DMS114 treated with DMSO at 0.1 percent for 48 hours (cell line): ENCODE results near the gene ABHD5.

Experiments used
- DNase-seq: peaks from one replicate; lab custom pipeline; 2025; ENCODE audit not compliant: unreplicated experiment; lab: John Stamatoyannopoulos, UW

Gene ABHD5

DNA sequence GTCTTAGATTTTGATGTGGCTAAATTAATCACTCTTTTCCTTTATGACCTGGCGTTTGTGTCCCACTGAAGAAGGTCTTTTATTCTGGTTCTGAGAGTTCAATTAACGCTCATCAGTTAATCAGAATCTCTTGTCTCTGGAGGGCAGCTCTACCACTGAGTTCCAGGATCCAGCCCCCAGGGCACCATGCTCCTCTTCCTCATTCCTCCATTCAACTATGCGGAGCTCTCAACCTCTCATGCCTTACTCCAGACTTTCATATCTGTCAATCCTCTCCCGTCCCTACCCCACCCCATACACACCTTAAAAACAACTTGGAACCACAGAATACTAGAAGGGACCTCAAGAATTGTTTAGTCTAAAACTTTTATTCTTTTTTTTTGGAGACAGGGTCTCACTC lies 4.8 kb upstream of the ABHD5 start:
- DNase-seq: no peak

DNA sequence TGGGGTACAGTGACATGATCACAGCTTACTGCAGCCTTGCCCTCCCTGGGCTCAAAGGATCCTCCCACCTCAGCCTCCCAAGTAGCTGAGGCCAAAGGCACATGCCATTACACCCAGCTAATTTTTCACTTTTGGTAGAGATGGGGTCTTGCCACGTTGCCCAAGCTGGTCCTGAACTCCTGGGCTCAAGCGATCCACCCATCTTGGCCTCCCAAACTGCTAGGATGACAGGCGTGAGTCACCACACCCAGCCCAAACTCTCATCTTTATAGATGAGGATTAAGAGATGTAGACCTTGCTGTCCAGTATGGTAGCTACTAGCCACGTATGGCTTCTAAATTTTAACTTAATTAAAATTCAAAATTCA lies 4.4 kb upstream of the ABHD5 start:
- no peak for DNase-seq

DNA sequence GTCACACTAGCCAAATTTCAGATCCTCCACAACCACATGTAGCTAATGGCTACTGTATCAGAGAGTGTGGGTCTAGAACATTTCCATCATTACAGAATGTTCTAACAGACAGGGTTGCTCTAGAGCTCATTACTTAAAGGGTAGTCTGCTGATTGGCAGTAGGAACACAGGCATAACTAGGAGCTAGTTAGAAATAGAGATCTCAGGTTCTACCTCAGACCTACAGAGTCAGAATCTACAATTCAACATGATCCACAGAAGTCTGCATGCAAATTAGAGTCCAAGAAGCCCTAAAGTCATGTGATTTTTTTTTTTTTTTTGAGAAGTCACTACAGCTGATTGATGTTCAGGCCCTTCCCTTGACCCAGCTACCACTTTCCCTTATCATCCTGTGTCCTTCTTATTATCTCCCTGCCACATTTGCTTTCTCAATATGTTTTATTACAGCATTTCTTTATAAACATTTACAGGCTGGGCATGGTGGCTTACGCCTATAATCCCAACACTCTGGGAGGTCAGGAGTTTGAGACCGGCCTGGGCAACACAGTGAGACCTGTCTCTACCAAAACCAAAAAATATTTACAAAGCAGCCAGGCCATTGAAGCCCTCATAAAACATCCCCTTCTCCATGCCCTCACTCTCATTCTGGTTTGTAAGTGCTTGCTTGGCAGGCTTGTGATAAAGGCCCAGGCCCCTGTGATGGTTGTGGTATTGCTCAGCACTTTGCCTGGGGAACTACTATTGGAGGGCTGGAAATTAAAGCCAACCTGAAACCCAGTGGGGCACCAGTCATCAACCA lies 3.8 kb upstream of the ABHD5 start:
- DNase-seq: no peak

DNA sequence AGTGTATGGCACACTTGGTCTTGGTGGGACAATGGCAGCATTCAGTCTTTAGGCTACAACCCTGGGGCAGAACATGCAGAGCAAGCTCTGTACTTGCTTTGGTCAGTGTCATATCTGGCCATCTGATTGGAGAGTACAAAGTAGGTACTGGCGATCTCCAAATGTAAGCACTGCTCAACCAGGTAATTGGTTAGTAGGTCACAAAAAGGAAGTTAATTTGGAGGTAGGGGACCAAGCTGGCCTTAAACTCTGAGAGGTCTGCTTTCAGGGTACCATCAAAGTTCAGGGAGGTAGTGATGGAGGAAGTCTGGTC lies 3.3 kb upstream of the ABHD5 start:
- no peak for DNase-seq

DNA sequence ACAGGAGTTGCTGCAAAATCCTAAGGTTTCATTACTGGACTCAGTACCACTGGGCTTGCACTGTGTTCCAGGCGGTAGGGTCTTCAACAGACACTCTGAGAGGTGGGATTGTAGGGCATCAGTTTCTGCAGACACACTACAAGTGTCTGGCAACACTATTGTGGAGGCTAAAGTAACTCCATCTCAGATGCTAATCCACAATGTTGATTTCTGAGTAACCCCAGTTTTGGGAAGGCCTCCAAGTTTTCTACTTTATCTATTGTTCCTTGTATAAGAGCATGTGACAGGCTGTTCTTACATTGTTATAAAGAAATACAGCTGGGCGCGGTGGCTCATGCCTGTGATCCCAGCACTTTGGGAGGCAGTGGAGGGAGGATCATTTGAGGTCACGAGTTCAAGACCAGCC lies 2.5 kb upstream of the ABHD5 start:
- DNase-seq: no peak

DNA sequence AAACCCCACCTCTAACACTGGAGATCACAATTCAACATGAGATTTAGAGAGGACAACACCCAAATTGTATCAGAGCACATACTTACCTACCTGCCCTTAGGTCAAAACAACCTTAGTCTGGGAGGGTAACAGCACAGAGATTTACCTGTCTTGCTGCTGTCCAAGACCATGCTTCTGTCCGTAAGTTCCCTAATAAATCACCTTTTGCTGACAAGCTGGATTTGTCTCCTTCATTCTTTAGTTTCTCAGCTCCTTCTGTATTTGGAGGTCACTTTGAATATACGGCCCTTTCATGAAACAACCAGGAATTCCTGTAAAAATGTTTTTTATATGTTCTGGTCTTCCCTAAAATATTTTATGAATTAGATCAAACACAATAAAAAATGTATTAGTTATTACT lies 1.6 kb upstream of the ABHD5 start:
- no peak for DNase-seq

DNA sequence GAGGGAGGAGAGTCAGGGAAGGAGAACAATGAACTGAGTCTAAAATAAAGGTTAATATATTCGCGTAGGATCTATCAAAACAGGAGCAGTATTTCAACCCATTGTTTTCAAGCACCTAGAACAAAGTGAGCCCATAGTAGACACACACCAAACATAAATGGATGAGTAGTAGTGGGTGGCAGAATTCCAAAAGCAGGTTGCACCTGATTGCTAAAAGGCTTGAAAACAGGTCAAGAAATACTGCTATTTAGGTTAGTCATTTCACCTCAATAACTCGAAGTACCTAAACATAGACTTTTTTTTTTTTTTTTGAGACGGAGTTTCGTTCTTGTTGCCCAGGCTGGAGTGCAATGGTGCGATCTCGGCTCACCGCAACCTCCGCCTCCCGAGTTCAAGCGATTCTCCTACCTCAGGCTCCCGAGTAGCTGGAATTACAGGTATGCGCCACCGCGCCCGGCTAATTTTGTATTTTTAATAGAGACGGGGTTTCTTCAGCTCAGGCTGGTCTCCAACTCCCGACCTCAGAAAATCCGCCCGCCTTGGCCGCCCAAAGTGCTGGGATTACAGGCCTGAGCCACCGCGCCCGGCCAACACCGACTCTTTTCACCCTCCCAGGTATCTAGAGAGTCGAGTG lies 855 bp upstream of the ABHD5 start:
- no peak for DNase-seq

DNA sequence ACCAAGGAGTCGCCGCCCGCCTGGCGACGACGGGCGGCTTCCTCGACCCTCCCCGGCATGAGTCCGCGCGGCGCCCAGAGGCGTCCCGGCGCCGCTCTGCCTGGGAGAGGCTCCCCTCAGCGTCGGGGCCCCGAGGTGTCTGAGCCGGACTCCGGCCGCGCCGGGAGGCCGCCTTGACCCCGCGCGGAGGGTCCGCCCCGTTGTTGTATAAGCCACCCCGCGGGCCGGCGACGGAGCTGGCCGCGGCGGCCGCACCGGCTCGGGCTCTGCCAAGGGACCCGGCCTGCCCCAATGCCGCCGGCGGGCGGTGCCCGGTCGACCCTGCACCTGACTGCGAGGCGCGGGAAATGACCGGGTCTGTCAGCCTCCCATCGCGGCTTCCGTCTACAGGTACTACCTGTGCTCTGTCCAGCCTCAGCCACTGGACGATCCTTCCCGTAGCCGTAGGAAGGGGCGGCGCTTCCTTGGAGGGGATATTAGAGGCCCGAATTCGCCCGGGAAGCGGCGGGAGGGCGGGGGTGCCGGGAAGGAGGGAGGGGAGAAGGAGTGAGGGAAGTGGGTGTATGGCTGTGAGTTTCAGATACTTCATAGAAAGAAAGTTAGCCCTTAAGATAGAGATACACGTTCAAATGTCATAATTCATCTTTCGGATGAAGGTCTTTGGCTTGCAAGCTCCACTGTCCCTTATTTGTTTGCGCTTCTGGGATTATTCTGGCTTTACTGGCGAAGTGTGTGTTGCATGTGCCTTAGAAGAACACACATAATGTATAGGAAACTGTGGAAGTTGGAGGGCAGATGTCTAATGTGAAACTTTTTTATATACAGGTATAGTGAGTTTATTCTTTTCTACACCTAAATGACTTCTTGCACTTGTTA lies 620 bp downstream of the ABHD5 start:
- DNase-seq: peak; percentile 7

DNA sequence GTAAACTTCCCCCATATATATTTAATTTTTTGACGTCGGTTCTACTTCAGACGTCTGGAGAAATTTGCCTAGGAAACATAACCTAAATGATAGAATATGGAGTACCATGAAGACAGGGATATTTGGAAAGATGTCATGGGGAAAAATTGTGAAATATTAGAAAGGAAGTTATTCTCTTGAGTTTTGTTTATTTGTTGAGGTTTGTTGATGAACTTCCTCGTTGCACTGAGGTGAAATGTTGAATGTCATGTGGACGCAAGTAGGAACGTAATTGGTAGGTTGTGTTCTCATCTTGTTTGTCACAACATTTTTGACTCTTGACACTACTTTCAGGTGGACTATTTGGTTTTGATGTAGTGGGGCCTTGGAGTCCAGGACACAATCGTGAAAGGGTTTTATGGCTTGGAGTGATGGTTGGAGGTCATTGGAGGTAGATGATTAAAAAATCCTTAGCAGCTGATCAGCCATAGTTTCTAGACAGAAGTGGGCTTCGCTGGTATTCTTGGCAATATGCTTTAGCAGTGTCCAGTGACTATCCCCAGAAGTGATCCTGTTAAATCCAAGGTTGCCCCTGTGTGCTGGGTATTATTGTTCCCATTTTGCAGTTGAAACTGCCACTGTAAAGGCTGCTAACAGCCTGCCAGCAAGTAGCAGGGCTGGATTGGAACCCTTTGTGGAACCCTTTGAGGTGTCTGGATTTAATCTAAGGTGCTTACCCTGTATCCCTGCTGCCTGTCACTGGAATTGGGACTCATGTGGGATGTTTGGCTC lies 1.5 kb downstream of the ABHD5 start:
- no peak for DNase-seq

DNA sequence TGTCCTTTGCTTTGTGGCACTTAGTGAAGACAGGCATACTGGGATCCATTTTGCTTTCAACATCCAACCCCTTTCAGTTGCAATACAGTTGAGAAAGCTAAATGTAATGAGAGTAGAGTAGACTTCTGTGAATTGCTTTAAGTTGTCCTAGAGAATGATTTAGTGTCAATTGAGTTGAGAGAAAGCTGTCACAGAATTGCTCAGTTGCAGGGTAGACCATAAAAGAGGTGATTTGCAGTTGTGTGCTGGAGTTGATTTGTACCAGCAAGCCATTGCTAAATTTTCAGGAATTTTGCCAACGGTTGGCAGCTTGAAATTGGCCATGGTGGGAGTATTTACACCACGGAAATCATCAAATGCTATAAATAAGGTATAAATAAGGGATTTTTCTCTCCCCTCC lies 2.2 kb downstream of the ABHD5 start:
- no peak for DNase-seq

DNA sequence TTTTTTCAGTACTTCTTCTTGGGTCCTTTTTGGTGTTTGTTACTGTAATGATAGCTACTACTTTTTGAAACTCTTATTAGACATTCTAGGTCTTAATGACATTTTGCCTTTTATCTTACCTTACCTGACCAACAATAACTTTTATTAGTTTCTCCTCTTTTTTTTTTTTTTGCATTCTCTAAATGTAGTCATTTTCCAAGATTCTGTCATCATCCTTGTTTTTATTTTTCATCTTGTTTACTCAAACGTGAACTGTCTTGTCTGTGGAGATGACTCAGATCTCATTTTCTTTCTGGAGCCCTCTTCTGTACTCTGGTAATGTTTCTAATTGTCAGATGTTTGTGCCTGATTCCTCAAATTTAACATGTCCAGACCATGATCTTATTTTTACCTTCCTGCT lies 2.9 kb downstream of the ABHD5 start:
- no peak for DNase-seq

DNA sequence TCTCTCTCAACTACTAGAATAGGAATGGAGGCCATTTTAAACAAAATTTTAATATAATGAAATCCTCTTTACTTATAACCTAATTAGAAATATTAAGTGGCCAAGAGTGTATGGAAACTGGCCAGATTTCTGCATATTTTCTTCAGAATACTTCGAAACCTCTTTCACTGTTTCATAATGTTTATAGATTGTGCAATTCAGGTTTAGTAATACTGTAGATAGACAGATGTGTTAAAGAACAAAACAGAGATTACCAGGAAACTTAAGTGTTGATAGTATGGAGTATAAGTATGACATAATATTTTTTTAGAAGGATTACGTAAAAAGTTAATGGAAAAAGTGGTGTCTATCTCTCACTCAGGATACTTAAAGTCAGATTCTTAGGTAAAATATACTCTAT lies 4.7 kb downstream of the ABHD5 start:
- DNase-seq: no peak

DNA sequence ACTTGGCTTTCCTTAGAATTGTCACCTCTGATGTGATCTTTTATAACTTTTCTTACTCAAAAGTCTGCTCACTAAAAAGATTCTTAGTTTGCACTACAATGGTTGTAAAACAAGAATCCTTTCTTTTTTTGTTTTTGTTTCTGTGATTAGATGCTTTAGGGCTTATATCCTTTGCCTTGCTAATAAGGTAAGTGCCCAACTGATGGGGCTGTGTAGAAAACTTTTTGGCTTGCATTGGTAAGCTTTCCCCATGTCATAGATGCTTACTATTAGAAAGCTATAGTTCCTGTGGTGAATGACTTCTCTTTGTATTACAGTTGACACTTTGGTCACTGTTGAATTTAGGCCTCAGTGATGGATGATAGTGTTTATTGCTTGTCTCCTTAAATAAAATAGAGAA lies 5.1 kb downstream of the ABHD5 start:
- no peak for DNase-seq

DNA sequence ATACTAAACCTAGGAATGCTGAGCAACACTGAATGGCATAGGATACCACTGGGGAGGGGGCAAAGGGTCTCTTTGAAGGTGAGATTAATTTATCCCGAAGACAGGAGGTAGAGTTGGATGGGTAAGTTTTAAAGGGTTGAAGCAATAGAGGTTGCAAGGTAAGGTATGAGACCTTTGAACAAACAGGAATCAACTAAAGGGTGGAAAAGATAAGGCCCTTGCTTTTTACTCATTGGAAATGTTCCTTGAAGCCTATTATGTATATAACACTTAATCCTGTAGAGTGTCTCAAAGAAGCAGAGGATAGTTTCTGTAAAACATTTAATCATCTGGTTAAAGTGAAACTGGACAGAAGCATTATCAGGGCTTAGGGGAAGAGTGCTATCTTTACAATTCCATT lies 5.7 kb downstream of the ABHD5 start:
- no peak for DNase-seq

DNA sequence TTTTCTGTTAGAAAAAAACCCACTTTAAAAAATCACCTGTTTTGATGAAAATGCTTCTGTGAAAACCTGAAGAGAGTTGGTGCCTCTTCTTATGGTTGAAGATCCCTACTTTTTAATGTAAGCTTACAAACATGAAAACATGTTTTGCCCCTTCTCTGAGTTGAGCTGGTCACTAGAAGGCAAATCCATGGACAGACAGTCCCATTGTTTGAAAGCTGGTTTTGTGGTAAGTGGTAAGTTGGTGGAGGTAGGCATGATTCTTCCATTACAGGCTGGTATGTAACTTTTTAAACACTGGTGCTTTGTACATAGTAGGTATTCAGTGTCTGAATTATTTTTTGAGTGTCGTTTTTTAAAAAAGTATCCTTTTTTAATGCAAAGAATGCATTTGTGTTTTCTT lies 6.1 kb downstream of the ABHD5 start:
- no peak for DNase-seq

DNA sequence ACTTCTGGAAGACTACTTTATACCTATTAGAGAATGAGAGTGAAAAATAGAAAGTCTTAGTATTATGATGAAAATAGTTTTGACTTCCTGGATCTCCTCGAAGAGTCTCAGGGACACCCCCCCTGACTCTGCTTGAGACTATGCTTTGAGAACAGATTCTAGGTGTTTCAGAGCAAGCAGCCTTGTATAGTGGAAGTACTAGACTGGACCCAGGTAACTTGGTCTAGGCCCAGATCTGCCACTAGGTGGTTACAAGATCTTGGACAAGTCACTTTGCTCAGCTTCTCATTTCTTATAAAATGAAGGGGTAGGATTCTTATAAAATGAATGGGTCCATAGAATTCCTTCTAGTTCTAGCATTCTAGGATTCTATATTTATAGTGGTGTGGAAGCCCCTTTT lies 9.1 kb downstream of the ABHD5 start:
- DNase-seq: peak; percentile 3

DNA sequence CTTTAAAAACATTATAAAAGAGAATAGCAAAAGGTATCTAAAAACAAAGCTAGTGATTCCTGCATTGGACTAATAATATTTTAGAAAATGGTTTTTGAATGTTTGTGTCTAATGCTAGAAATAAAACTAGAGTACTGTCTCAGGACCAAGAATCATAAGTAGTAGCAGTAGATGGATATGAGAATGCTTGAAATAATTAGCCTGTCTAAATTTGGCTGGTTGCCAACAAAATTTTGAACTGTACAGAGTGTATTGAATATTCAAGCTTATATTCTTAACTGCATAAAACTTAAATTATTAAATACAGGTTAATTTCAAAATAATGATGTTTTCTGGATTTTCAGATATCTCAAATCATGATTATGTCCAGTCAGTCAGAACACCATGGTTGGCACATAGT lies 14.0 kb downstream of the ABHD5 start:
- DNase-seq: no peak

DNA sequence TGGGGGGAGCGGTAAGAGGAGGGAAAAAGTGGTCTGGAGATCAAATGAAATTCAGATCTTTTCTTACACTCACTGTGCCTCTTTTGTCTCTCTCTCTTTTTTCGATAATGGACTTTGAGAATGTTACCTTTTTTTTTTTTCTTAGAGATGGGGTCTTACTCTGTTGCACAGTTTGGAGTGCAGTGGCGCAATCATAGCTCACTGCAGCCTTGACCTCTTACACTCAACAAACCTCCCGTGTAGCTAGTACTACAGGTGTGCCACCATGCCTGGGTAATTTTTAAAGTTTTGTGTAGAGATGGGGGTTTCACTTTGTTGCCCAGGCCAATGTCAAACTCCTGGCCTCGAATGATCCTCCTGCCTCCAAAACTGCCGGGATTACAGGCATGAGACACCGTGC lies 15.6 kb downstream of the ABHD5 start:
- DNase-seq: no peak

DNA sequence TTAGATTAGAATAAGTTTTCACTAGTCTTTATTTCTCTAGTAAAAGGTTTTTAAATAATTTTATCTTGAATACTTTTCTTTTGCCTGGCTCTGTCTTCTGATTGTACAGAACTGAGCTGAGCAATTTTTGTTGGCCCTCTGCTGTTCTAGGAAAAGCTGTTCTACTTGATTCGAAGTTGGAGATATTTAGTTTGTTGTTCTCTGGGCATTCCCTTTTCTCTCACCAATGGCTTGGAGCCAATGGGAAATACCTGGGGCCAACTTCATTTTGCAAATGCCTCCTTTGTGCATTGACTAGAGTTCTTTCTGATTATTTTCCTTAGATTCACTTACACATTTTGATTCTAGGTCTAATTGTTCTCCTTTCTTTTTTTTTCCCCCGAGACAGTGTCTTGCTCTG lies 16.5 kb downstream of the ABHD5 start:
- DNase-seq: no peak

DNA sequence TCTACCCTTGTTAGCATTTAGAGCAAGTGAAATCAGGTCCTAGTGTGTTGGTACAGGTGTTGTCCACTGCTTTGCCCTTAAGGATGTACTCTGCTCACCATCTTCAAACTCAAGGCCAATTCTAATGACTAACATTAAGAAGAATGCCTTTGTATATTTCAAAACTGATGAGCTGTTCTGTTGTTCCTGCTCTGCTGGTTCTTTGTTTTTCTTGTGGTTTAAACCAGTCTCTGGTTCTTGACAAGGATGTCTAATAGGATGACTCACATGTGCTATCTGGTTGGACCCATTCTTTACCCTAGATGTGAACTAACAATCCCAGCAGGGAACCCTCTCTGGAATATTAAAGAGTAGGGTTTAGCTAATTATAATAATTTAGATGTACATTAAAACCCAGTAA lies 17.3 kb downstream of the ABHD5 start:
- no peak for DNase-seq

DNA sequence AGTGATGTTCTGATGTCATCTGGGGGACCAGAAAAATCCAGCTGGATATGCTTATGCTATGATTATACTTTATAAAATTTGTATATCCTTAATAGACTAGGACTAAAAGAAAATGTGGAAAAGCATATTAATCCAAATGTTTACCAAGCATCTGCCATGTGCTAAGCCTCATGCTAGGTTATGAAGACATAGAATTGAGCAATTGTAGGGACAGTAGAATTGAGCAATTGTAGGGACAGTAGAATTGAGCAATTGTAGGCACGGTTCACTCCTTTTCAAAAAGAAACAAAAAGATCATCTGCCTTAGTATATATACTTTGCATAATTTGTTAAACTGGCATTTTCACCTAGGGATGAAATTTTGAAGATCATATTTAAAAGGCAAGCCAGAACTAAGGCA lies 18.3 kb downstream of the ABHD5 start:
- no peak for DNase-seq

DNA sequence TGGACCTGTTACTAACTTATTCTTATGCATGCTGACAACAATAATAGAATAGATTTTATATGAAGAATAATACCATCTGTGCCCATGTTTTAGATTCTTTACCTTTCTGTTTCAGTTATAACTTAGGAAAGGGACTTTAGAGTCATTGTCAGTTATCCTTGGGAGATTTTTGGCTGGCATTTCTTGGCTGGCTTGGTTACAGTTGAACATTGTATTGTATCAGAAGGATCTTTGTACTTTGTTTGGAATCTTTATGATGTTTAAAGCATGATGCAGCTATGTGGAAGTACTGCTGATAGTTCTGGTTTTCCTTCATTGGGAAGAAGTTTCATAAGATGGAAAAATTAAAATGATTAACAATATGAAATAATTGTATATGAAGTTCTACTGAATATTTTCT lies 19.9 kb downstream of the ABHD5 start:
- no peak for DNase-seq
